Measurements from ENCODE around the gene BAHCC1. TPM values are rescaled to one million over a fixed set of nuclear protein-coding genes. Genes with fewer than 3 reads are reported as not detected.

BAHCC1 gene
- total and polyA plus RNA-seq, 9 of the 15 experiments (the other 6 are each of a cell fraction or from before 2014, with no cell fraction given), result 0.14 to 26.9 (median 5.0) TPM

DNA sequence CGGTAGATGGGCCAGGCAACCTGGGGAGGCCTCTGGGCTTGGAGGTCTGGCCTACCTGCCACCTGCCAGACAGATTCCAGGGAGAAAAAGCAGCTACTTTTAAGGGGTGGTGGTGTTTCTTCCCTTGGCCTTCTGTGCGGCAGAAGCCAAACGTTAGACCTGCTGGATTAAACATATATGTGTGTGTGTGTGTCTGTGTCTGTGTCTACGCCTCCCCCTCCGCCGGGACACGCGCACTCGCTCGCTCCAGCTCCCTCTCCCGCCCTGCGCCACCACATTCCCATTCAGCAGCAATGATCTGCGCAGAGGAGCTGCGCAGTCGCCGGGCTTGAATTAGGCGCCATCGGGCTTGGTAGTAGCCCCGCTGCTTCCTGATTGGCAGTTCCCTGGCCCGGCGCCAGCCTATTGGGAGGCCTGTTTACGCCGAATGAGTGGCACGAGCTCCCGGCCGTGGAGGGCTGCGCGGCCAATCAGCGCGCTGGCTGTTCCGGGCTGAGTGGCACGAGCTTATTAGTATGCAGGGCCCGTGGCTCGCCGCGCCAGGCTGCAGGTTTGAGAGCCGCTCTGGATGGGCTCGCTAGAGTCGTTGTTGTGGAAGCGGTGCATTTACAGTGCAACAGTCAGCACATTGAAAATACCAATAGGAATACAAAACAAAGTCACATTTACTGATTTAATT, at the start of gene BAHCC1 (continued):
- no peak for TF ChIP-seq DMBX1 (CRISPR knock-in tag; IDR thresholded peaks at IDR 0.05; ENCODE audit: borderline replicate concordance)
- TF ChIP-seq ARID3A (IDR thresholded peaks at IDR 0.05; ENCODE audit: borderline replicate concordance, low read depth, low read length), result 0 out of 2 replicates have a peak, but pooled peaks have one; percentile 3
- no peak for TF ChIP-seq NR2C2 (CRISPR knock-in tag; IDR thresholded peaks at IDR 0.05)
- TF ChIP-seq NR2C2 (tag; IDR thresholded peaks at IDR 0.05), result no peak
- TF ChIP-seq SIN3B (IDR thresholded peaks at IDR 0.05; ENCODE audit: low read depth), result 0 out of 2 replicates have a peak, but pooled peaks have one; percentile 33
- no peak for TF ChIP-seq TBL1XR1 (IDR thresholded peaks at IDR 0.05; ENCODE audit: low read length in 2 of 2)
- TF ChIP-seq MEF2D (tag; conservative IDR thresholded peaks at IDR 0.05; ENCODE audit: low read depth), result no peak
- TF ChIP-seq CLOCK (CRISPR knock-in tag; IDR thresholded peaks at IDR 0.05; ENCODE audit: borderline replicate concordance), result no peak
- TF ChIP-seq MLX (CRISPR knock-in tag; conservative IDR thresholded peaks at IDR 0.05), result no peak
- no peak for TF ChIP-seq NCOR1 (IDR thresholded peaks at IDR 0.05)
- no peak for TF ChIP-seq KLF13 (tag; IDR thresholded peaks at IDR 0.05; ENCODE audit: borderline replicate concordance, low read depth)
- no peak for TF ChIP-seq ARID3B (CRISPR knock-in tag; IDR thresholded peaks at IDR 0.05; ENCODE audit: borderline replicate concordance)
- no peak for TF ChIP-seq RBM39 (optimal IDR thresholded peaks at IDR 0.05; ENCODE audit: low read depth, low read length)
- TF ChIP-seq POLR2G (IDR thresholded peaks at IDR 0.05; ENCODE audit: low read depth, low read length), result peak; percentile 74
- no peak for TF ChIP-seq TAF9B (IDR thresholded peaks at IDR 0.05; ENCODE audit: partially characterized antibody)
- no peak for TF ChIP-seq JUNB (CRISPR knock-in tag; conservative IDR thresholded peaks at IDR 0.05)
- no peak for TF ChIP-seq MAZ (CRISPR knock-in tag; conservative IDR thresholded peaks at IDR 0.05 in 1 of 2, IDR thresholded peaks at IDR 0.05 in 1 of 2)
- TF ChIP-seq CBFB (CRISPR knock-in tag; IDR thresholded peaks at IDR 0.05), result no peak
- no peak for TF ChIP-seq ZNF644 (tag; IDR thresholded peaks at IDR 0.05; ENCODE audit: low read depth)
- 0 out of 2 replicates have a peak, but pooled peaks have one; percentile 10 for TF ChIP-seq CREB1 (IDR thresholded peaks at IDR 0.05)
- no peak for TF ChIP-seq CREB1 (CRISPR knock-in tag; IDR thresholded peaks at IDR 0.05)
- TF ChIP-seq TFAM (CRISPR knock-in tag; conservative IDR thresholded peaks at IDR 0.05), result no peak
